OCI-LY7 (cell line): ENCODE results near the gene CSE1L. TPM values are rescaled to one million over a fixed set of nuclear protein-coding genes. Genes with fewer than 3 reads are reported as not detected.

Experiments used
- BruUV-seq: library from RNA; stranded (reverse); fragments of 400-500 nt; replicated peaks from 2 replicates; lab custom pipeline; 2021; lab: Mats Ljungman, UMichigan
- CTCF ChIA-PET: fragments of 300-600 bp; sonication (Branson Sonifier 250); formaldehyde crosslinking; loops from one replicate; lab custom pipeline; 2022; ENCODE audit warnings: antibody characterized with exemption; ENCODE audit not compliant: unreplicated experiment; lab: Charles Lee
- POLR2A ChIA-PET: fragments of 300-600 bp; sonication (Branson Sonifier 250); formaldehyde crosslinking; loops from one replicate; lab custom pipeline; 2022; ENCODE audit warnings: antibody characterized with exemption; lab: Charles Lee
- DNase-seq: peaks from one replicate; pipeline ENCODE4 v3.0.0-alpha.2; 2015; ENCODE audit warnings: low spot score
- H2AFZ ChIP-seq: fragments of 200-600 bp; sonication (generic), shearing (Covaris generic); 2 replicates; pipeline ENCODE4 v1.6.1; 2014; ENCODE audit warnings: mild to moderate bottlenecking, antibody characterized with exemption, low read length, moderate library complexity
- H3K27ac ChIP-seq: fragments of 200-600 bp; sonication (generic); 2 replicates; pipeline ENCODE4 v1.5.1; 2014; ENCODE audit warnings: mixed run types, low read depth, mild to moderate bottlenecking, moderate library complexity, low read length, inconsistent platforms; ENCODE audit not compliant: poor library complexity, severe bottlenecking
- H3K36me3 ChIP-seq: fragments of 200-600 bp; sonication (generic); 2 replicates; pipeline ENCODE4 v1.6.1; 2014; ENCODE audit warnings: mild to moderate bottlenecking, antibody characterized with exemption, low read length, moderate library complexity, mixed read lengths; ENCODE audit not compliant: insufficient read depth
- H3K4me1 ChIP-seq: fragments of 200-600 bp; sonication (generic); 2 replicates; pipeline ENCODE4 v1.5.1; 2014; ENCODE audit warnings: mild to moderate bottlenecking, low read length; ENCODE audit not compliant: insufficient read depth, poor library complexity, severe bottlenecking
- H3K4me2 ChIP-seq: fragments of 200-600 bp; sonication (generic); 2 replicates; pipeline ENCODE4 v1.6.1; 2014; ENCODE audit warnings: mild to moderate bottlenecking, low read length
- H3K4me3 ChIP-seq: fragments of 200-600 bp; sonication (generic); 2 replicates; pipeline ENCODE4 v1.5.1; 2014; ENCODE audit warnings: mild to moderate bottlenecking, low read depth, low read length; ENCODE audit not compliant: poor library complexity, severe bottlenecking
- H3K79me2 ChIP-seq: fragments of 200-600 bp; sonication (generic); 2 replicates; pipeline ENCODE4 v1.6.1; 2016; ENCODE audit warnings: low read depth, mild to moderate bottlenecking, low read length, moderate library complexity, mixed read lengths; ENCODE audit not compliant: insufficient read depth
- H3K9me2 ChIP-seq: fragments of 200-600 bp; sonication (generic); 2 replicates; pipeline ENCODE4 v1.6.1; 2016; ENCODE audit warnings: mild to moderate bottlenecking, low read length, mixed read lengths; ENCODE audit not compliant: insufficient read depth
- H3K9me3 ChIP-seq: fragments of 200-600 bp; sonication (generic); 2 replicates; pipeline ENCODE4 v1.6.1; 2014; ENCODE audit warnings: mild to moderate bottlenecking, mixed run types, low read length, mixed read lengths
- H4K20me1 ChIP-seq: fragments of 200-600 bp; sonication (generic); 2 replicates; pipeline ENCODE4 v1.6.1; 2014; ENCODE audit warnings: mild to moderate bottlenecking, antibody characterized with exemption, low read length, moderate library complexity, mixed read lengths; ENCODE audit not compliant: insufficient read depth
- CTCF ChIP-seq: fragments of 200-600 bp; sonication (generic); conservative IDR thresholded peaks from 2 replicates; pipeline ENCODE4 v1.5.1; 2014; ENCODE audit warnings: mild to moderate bottlenecking, antibody characterized with exemption, low read length, moderate library complexity, mixed read lengths
- EZH2phosphoT487 ChIP-seq: fragments of 200-600 bp; sonication (generic); IDR thresholded peaks from 2 replicates; pipeline ENCODE4 v1.6.1; 2018; ENCODE audit warnings: low read depth, borderline replicate concordance, mild to moderate bottlenecking, mixed run types, antibody characterized with exemption, low read length, moderate library complexity, mixed read lengths
- intact Hi-C: fragments of 100-400 bp; cut with micrococcal nuclease; formaldehyde crosslinking; loops from one replicate; pipeline ENCODE4 v1.10.0; 2022; ENCODE audit not compliant: unreplicated experiment
- total RNA-seq, 2 experiments: library from RNA; depleted of rRNA in 1 of 2; stranded (reverse); fragments of >200 nt in 1 of 2; shearing (Covaris generic) in 1 of 2; gene quantifications; 2 replicates each; pipeline ENCODE4 v1.2.3, GENCODE V29; 2014 to 2022

CSE1L gene
- total RNA-seq, 2 experiments from 2014 or later = 104 to 145 TPM

- Histone ChIP-seq H3K27ac (no peak overlapping the region), H3K9me2 (no peaks in the 10 kb centered on the region), H3K4me3 (no peak overlapping the region), H4K20me1 (no peaks in the 10 kb centered on the region; the same call in 1 of the 2 replicates), H3K36me3 (peaks cover 80% of the 10 kb centered on the region), H2AFZ (no peak overlapping the region), H3K4me1 (no peaks in the 10 kb centered on the region), H3K79me2 (no peaks in the 10 kb centered on the region), H3K4me2 (no peak overlapping the region), H3K9me3 (no peaks in the 10 kb centered on the region)
- no peak for TF ChIP-seq EZH2phosphoT487
- TF ChIP-seq CTCF = no peak
- POLR2A ChIA-PET = no interaction called here
- CTCF ChIA-PET = no interaction called here
- intact Hi-C loops = no loop called here
- no TSS peak for BruUV-seq
- DNase-seq = no peak
Observed at GRCh38 chr20:49115564-49115963, 69.5 kb downstream of the CSE1L start.

- CTCF ChIA-PET = no interaction called here
- BruUV-seq = no TSS peak
- no peaks in the 10 kb centered on the region for H3K9me2 ChIP-seq
Observed at GRCh38 chr20:49118307-49118706, 72.2 kb downstream of the CSE1L start.

More at GRCh38 chr20:49118307-49118706, 72.2 kb downstream of the CSE1L start:
- H3K4me3 ChIP-seq = no peak overlapping the region
- H2AFZ ChIP-seq = no peak overlapping the region
- TF ChIP-seq EZH2phosphoT487 (no peak), CTCF (no peak)
- DNase-seq = no peak
- H3K79me2 ChIP-seq = no peaks in the 10 kb centered on the region
- H3K4me2 ChIP-seq = no peak overlapping the region
- H4K20me1 ChIP-seq = no peaks in the 10 kb centered on the region; the same call in 1 of the 2 replicates
- H3K27ac ChIP-seq = no peak overlapping the region
- POLR2A ChIA-PET = interaction anchor here (0.9 to 1.0 kb wide), 2 partner anchors 8 to 63 kb away, joined by 3 to 7 read pairs; no protein-coding TSS in a partner anchor
- H3K36me3 ChIP-seq = peaks cover 97% of the 10 kb centered on the region
- no peaks in the 10 kb centered on the region for H3K4me1 ChIP-seq
- H3K9me3 ChIP-seq = no peaks in the 10 kb centered on the region
- intact Hi-C loops = no loop called here
